HG03280 (cell line): ENCODE data around the gene RRAGD.
A peak's percentile ranks its signal among the peaks of the same experiment; 100 is the strongest.

ENCODE experiments used
- ATAC-seq: cut with Tn5 transposase; IDR thresholded peaks from one replicate; pipeline ENCODE4 v1.9.1; 2021; ENCODE audit warnings: mild to moderate bottlenecking, moderate library complexity; ENCODE audit not compliant: unreplicated experiment

RRAGD gene, protein sequence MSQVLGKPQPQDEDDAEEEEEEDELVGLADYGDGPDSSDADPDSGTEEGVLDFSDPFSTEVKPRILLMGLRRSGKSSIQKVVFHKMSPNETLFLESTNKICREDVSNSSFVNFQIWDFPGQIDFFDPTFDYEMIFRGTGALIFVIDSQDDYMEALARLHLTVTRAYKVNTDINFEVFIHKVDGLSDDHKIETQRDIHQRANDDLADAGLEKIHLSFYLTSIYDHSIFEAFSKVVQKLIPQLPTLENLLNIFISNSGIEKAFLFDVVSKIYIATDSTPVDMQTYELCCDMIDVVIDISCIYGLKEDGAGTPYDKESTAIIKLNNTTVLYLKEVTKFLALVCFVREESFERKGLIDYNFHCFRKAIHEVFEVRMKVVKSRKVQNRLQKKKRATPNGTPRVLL

GRCh38 chr6:89412071-89413005 is at the start of gene RRAGD:
RRAGD (minus strand) TSS chr6:89412273; CDS start chr6:89411993, 280 bp downstream.
- ATAC-seq, result peak; percentile 79

DNA sequence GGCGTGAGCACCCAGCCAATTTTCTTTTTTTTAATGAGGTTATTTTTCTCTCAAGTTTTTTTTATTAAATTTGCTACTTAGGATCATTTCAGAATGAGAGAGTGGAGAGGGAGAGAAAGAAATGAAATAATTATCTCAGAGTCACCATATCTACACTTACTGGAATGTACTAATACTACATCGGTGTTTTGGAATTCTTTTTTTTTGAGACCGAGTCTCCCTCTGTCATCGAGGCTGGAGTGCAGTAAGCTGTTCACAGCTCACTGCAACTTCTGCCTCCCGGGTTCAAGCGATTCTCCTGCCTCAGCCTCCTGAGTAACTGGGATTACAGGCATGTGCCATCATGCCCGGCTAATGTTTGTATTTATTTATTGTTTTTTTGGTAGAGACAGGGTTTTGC is 48.6 kb upstream of the RRAGD start:
- no peak for ATAC-seq

DNA sequence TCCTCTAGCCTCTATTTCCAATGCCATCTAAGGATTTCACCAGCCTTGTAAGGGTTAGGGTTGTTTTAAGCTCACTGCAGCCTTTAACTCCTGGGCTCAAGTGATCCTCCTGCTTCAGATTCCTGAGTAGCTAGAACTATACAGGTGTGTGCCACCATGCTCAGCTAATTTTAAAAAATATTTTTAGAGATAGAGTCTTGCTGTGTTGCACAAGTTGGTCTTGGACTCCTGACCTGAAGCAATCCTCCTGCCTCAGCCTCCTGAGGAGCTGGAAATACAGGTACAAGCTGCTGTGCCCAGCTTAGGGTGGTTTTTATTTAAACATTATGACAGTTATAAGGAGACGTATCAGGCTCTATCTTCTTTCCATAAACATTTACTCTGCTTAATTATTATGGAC is 47.4 kb upstream of the RRAGD start:
- no peak for ATAC-seq

GRCh38 chr6:89458704-89459103 is 46.6 kb upstream of the RRAGD start:
- ATAC-seq, result no peak

GRCh38 chr6:89454300-89454699 is 42.2 kb upstream of the RRAGD start:
- ATAC-seq, result no peak

DNA sequence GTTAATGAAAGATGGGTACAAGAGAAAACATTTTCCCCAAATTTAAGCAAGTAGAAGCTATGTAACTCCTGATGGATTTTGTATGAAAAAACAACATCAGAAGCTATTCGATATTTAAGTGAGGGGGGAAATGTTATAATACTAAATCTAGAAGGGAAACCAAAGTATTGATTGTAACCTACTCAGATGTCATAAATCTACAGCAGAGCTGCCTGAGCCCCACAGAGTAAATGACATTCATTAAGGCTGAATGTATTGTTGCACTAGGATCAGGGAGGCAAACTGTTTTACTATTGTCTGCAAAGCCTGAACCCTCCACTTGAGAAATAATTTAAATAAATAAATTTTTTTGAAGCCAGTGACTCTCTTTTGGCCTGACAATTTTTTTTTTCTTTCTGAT is 40.2 kb upstream of the RRAGD start:
- no peak for ATAC-seq

GRCh38 chr6:89449193-89449592 is 37.1 kb upstream of the RRAGD start:
- no peak for ATAC-seq

DNA sequence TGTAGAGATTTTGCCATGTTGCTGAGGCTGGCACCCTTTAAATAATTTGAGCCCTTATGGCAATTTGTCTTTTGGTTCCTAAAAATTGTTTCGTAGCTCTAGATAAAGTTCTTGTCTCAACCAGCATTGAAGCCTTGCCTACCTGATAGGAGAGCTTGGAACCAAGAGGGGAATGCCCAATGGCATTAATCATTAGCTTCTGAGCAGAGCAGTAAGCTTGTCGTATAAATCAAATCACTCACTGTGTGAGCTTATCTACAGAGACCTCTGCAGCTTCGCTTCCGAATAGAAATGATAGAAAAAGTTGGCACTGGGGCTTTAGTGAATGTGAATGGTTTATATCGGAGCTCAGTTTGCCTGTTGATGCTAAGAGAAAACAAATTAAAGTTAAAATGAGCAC is 31.6 kb upstream of the RRAGD start:
- ATAC-seq, result no peak

- no peak for ATAC-seq
These were observed 28.1 kb upstream of the RRAGD start for GRCh38 chr6:89440200-89440599.

- ATAC-seq, result no peak
These were observed 26.9 kb upstream of the RRAGD start for GRCh38 chr6:89439014-89439413.

- no peak for ATAC-seq
These were observed 26.2 kb upstream of the RRAGD start for GRCh38 chr6:89438248-89438647.

DNA sequence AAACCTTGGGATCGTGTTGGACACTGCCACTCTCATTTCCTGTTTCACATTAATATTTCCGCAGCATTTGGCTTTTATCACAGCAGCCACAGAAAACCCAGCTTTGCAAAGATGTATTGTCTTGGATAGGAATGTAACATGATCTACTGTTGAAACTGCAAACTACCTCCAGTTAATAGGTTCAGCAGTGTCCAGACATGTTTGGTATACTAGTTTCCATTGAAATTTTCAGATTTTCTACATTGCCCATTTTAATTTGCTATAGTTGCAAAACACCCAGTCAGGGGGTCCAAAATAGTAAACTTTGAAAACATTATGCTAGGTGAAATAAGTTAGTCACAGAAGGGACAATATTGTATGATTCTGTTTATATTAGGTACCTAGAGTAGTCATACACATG is 24.2 kb upstream of the RRAGD start:
- no peak for ATAC-seq

GRCh38 chr6:89434954-89435353 is 22.9 kb upstream of the RRAGD start:
- no peak for ATAC-seq

DNA sequence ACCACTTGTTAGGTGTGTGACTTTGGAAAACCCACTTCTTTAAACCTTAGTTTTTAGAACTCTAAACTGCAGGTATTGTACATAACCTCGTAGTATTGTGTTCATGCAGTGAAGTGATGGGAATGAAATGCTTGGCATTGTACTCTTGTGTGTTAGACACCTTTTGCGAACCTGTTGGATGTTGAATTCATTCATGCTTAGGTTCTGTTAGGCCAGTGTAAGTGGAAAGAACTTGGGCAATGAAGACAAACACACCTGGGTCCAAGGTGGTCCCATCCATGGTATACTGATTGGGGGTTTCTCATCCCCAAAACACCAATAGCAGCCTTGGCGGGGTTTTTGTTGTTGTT is 22.1 kb upstream of the RRAGD start:
- no peak for ATAC-seq

DNA sequence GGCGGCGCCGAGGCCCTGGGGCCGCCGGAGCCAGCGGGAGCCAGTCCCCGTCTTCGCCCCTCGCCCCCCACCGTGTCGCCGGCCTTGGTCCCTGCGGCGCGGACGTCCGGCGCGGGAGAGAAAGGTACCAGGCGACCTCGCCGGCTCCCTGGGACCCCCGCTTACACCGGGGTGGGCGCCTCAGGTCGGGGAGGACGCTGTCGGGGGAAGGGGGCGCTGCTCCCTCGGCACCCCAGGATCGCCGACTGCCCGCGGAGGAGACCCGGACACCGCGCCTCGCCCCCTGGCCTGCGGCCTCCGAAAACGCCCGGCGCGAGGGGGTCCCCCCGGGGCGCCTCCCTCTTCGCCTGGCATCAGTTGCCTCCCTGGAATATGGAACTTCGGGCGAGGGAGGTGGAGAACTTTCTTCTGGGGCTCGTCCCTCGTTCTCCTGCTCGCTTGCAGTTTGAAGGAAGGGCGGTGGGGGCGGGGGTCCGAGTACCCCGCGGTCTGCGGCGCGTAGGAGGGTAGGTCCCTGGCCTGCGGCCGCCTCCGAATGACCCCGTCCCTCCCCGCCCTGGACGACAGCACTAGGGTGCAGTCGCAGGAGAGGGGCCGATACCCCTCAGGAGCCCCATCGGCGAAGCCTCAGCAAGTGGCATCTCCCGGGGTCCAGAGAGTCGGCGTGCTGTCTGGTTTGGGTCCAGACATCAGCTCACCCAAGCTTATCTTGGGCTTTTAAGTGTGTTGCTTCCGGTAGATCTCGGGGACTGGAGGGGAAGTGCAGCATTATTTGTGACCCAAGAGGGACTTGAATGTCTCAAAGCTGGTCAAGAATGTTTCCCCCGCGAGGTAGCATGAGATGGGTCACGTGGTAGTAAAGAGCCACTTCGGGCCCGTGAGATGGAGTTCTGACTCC is 21.4 kb upstream of the RRAGD start:
- ATAC-seq, result peak; percentile 38

GRCh38 chr6:89432875-89433251 is 20.8 kb upstream of the RRAGD start, which contains the start of gene ANKRD6:
ANKRD6 (plus strand) TSS chr6:89433152; CDS start chr6:89566977, 133,825 bp downstream.
- peak; percentile 97 for ATAC-seq

DNA sequence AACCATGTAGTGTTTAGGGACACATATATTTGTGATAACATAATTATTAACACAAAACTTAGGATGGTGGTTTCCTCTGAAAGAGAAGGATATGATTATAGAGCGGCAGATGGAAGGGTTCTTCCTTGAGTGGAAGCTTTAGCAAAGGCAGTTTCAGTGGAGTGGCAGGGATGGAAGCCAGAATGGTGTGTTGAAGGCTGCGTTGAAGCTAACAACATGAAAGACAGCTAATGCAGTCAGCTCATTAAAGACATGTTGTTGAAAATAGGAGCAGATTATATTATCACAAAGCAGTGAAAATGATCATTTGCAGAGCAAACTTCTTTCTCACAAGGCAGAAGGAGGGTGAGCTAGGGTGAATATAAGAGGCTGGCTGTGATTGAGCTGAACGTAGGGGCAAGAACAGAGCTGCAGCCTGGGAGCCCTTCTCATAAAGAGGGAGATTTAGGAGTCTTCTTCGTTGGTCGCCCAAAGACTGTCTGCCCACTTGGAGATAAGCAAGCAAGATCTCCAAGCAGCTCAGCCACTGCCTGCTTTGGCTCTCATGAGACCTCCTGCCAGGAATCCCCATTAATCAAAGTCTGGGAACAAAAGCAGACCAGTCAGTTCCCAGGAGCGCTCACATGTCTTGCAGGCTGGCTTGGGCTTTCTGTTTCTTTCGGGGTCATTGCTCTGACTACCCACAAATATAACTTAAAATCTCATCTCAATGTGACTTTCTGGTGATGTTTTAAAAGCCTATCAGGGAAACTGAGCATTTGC is 18.3 kb upstream of the RRAGD start:
- ATAC-seq, result no peak

GRCh38 chr6:89416796-89417195 is 4.7 kb upstream of the RRAGD start:
- no peak for ATAC-seq

- no peak for ATAC-seq
These were observed 3.1 kb upstream of the RRAGD start for GRCh38 chr6:89415185-89415584.

GRCh38 chr6:89414215-89414614 is 2.1 kb upstream of the RRAGD start:
- ATAC-seq, result no peak
